ENCODE measurements around the gene DNAAF5.

DNA sequence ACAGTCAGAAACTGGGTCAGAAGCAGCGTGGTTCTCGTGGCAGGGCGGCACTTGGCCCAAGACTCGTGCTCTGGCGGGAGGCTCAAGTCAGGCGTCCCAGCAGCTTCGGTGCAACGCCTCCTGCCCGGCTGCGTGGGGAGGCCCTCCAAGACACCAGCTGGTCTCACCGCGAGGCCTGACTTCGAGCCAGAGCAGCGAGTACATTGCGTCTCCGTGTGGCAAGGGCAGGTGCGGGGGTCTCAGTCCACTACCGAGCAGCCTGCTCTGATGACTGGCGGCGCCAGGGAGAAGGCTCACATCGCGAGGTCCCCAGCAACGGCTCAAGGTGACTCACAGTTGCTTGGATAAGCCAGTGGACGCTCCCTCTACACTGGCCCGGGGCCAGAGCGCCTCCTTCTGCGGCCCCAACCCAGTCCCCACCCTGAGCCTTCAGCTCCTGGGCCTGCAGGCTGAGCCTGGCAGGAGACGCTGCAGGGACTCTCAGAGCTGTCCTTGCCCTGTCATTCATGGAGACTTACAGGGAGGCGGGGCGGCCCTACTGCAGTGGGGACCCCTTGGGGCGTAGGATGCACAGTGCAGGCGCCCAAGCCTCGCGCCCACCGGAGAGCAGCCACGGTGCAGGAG, 42.5 kb downstream of the DNAAF5 start:
- TF ChIP-seq RFX5 (IDR thresholded peaks at IDR 0.05; ENCODE audit: low read depth, low read length), result no peak
- TF ChIP-seq, protein P1, sequence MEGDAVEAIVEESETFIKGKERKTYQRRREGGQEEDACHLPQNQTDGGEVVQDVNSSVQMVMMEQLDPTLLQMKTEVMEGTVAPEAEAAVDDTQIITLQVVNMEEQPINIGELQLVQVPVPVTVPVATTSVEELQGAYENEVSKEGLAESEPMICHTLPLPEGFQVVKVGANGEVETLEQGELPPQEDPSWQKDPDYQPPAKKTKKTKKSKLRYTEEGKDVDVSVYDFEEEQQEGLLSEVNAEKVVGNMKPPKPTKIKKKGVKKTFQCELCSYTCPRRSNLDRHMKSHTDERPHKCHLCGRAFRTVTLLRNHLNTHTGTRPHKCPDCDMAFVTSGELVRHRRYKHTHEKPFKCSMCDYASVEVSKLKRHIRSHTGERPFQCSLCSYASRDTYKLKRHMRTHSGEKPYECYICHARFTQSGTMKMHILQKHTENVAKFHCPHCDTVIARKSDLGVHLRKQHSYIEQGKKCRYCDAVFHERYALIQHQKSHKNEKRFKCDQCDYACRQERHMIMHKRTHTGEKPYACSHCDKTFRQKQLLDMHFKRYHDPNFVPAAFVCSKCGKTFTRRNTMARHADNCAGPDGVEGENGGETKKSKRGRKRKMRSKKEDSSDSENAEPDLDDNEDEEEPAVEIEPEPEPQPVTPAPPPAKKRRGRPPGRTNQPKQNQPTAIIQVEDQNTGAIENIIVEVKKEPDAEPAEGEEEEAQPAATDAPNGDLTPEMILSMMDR (conservative IDR thresholded peaks at IDR 0.05; ENCODE audit: low read depth, low read length), result no peak
- TF ChIP-seq CEBPB (IDR thresholded peaks at IDR 0.05; ENCODE audit: low read depth, low read length), result no peak
- TF ChIP-seq, protein P2, sequence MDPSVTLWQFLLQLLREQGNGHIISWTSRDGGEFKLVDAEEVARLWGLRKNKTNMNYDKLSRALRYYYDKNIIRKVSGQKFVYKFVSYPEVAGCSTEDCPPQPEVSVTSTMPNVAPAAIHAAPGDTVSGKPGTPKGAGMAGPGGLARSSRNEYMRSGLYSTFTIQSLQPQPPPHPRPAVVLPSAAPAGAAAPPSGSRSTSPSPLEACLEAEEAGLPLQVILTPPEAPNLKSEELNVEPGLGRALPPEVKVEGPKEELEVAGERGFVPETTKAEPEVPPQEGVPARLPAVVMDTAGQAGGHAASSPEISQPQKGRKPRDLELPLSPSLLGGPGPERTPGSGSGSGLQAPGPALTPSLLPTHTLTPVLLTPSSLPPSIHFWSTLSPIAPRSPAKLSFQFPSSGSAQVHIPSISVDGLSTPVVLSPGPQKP (IDR thresholded peaks at IDR 0.05; ENCODE audit: borderline replicate concordance, low read depth, low read length), result no peak
- no peak for TF ChIP-seq RAD21 (IDR thresholded peaks at IDR 0.05; ENCODE audit: low read length)
- no peak for TF ChIP-seq POLR2A (IDR thresholded peaks at IDR 0.05; ENCODE audit: low read depth, low read length)
- TF ChIP-seq MAZ (IDR thresholded peaks at IDR 0.05; ENCODE audit: borderline replicate concordance, low read depth, low read length), result no peak
- TF ChIP-seq, protein P3, sequence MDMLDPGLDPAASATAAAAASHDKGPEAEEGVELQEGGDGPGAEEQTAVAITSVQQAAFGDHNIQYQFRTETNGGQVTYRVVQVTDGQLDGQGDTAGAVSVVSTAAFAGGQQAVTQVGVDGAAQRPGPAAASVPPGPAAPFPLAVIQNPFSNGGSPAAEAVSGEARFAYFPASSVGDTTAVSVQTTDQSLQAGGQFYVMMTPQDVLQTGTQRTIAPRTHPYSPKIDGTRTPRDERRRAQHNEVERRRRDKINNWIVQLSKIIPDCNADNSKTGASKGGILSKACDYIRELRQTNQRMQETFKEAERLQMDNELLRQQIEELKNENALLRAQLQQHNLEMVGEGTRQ (IDR thresholded peaks at IDR 0.05; ENCODE audit: low read depth, low read length), result no peak
- TF ChIP-seq BHLHE40 (IDR thresholded peaks at IDR 0.05; ENCODE audit: low read depth, low read length), result no peak
